Gastroesophageal sphincter (tissue), 3 donors: Measurements from ENCODE around the gene INSR.

Experiments
- EP300 ChIP-seq: sonication (generic); formaldehyde crosslinking; IDR thresholded peaks from one replicate; pipeline ENCODE4 v1.6.1; 2017; ENCODE audit warnings: antibody characterized with exemption, mild to moderate bottlenecking
- POLR2AphosphoS5 ChIP-seq: sonication (generic); formaldehyde crosslinking; IDR thresholded peaks from one replicate; pipeline ENCODE4 v1.6.1; 2017; ENCODE audit warnings: antibody characterized with exemption
- TF ChIP-seq, protein P1 (sequence below), 4 experiments: fragments of 200-600 bp in 2 of 4; fragments of 450-650 bp in 2 of 4; sonication (generic) in 1 of 4; IDR thresholded peaks; one replicate each; pipeline ENCODE4 v1.5.1; 2017 to 2019; ENCODE audit warnings: antibody characterized with exemption in 4 of 4, mild to moderate bottlenecking in 2 of 4, moderate library complexity in 2 of 4

DNA sequence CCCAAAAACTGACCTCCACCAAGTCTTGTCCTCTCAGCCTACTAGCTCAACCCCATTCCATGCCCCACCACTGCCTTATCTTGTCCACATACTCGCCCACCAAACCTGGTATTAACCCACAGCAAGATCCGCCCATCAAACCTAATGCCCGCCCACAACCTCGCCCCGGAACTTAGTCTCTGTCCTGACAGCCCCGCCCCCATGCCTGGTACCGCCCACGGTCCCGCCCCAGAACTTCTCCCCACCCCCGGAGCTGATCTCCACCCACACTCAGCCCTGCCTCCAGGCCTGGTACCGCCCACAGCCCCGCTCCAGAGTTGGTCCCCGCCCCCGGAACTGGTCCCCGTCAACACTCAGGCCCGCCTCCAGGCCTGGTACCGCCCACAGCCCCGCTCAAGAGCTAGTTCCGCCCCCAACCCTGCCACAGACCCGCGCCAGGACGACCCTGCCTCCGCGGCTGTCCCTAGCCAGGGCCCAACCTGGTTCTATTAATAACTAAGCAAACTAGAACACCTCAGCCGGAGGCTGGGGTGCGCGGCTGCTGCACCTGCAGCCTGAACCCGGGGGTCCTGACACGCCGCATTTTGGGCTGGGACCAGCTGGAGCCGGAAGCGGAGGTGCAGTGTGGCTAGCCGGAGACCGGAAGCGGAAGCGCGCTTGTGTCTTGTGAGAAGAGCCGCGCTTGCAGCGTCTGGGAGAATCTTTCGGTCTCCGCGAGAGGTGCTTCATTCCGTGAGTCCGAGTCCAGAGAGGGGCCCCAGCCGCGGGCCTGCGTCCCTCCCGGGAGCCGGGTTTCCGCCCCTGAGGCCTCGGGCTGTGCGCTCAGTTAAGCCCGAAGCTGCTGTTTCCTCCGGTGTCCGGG is 224.9 kb downstream of the INSR start, which contains the start of gene ZNF557:
- TF ChIP-seq POLR2AphosphoS5 (peak; percentile 45), EP300 (no peak)
- TF ChIP-seq, protein P1, sequence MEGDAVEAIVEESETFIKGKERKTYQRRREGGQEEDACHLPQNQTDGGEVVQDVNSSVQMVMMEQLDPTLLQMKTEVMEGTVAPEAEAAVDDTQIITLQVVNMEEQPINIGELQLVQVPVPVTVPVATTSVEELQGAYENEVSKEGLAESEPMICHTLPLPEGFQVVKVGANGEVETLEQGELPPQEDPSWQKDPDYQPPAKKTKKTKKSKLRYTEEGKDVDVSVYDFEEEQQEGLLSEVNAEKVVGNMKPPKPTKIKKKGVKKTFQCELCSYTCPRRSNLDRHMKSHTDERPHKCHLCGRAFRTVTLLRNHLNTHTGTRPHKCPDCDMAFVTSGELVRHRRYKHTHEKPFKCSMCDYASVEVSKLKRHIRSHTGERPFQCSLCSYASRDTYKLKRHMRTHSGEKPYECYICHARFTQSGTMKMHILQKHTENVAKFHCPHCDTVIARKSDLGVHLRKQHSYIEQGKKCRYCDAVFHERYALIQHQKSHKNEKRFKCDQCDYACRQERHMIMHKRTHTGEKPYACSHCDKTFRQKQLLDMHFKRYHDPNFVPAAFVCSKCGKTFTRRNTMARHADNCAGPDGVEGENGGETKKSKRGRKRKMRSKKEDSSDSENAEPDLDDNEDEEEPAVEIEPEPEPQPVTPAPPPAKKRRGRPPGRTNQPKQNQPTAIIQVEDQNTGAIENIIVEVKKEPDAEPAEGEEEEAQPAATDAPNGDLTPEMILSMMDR (IDR thresholded peaks at IDR 0.05) = peak in 1 of 4 experiments; percentile 8
